PC-9 (cell line): ENCODE results near the gene CFI. TPM values are rescaled to one million over a fixed set of nuclear protein-coding genes. Genes with fewer than 3 reads are reported as not detected.
"Not testable (repeated sequence)": the region's sequence is repeated elsewhere in the genome, so short reads cannot be mapped to it uniquely, and the experiment has no call there.

Experiments used
- BruUV-seq: library from RNA; stranded (reverse); fragments of 400-500 nt; replicated peaks from 2 replicates; lab custom pipeline; 2021; lab: Mats Ljungman, UMichigan
- CTCF ChIA-PET: fragments of 300-600 bp; sonication (Branson Sonifier 250); formaldehyde crosslinking; loops from one replicate; lab custom pipeline; 2022; ENCODE audit warnings: antibody characterized with exemption; lab: Charles Lee
- POLR2A ChIA-PET: fragments of 300-600 bp; sonication (Branson Sonifier 250); formaldehyde crosslinking; loops from one replicate; lab custom pipeline; 2022; ENCODE audit warnings: antibody characterized with exemption; ENCODE audit not compliant: unreplicated experiment; lab: Charles Lee
- DNase-seq, 2 experiments: peaks; one replicate each; pipeline versions ENCODE4 v3.0.0 to v3.0.0-alpha.2; 2015 to 2022; ENCODE audit warnings: mixed read lengths in 1 of 2
- H2AFZ ChIP-seq: fragments of 200-600 bp; sonication (generic); 2 replicates; pipeline ENCODE4 v1.8.1; 2017; ENCODE audit warnings: antibody characterized with exemption
- H3F3A ChIP-seq: fragments of 200-600 bp; sonication (generic); 2 replicates; pipeline ENCODE4 v1.8.1; 2017; ENCODE audit warnings: antibody characterized with exemption, mild to moderate bottlenecking, low read depth; ENCODE audit not compliant: insufficient read depth
- H3K27ac ChIP-seq: fragments of 200-600 bp; sonication (generic); 2 replicates; pipeline ENCODE4 v1.6.1; 2016; ENCODE audit warnings: mixed run types
- H3K27me3 ChIP-seq: fragments of 200-600 bp; sonication (generic); 2 replicates; pipeline ENCODE4 v1.6.1; 2016; ENCODE audit warnings: low read depth, mixed run types; ENCODE audit not compliant: insufficient read depth
- H3K36me3 ChIP-seq: fragments of 200-600 bp; sonication (generic); 2 replicates; pipeline ENCODE4 v1.6.1; 2016; ENCODE audit warnings: low read depth, mixed run types
- H3K4me1 ChIP-seq: fragments of 200-600 bp; sonication (generic); replicated peaks from 2 replicates; pipeline ENCODE4 v1.6.1; 2016; ENCODE audit warnings: mixed run types; ENCODE audit not compliant: insufficient read depth
- H3K4me2 ChIP-seq: fragments of 200-600 bp; sonication (generic); 2 replicates; pipeline ENCODE4 v1.6.1; 2017; ENCODE audit warnings: mixed run types
- H3K4me3 ChIP-seq: fragments of 200-600 bp; sonication (generic); 2 replicates; pipeline ENCODE4 v1.6.1; 2016; ENCODE audit warnings: mixed run types
- H3K79me2 ChIP-seq: fragments of 200-600 bp; sonication (generic); 2 replicates; pipeline ENCODE4 v1.6.1; 2017; ENCODE audit warnings: low read depth, mixed run types
- H3K9me2 ChIP-seq: fragments of 200-600 bp; sonication (generic); 2 replicates; pipeline ENCODE4 v1.8.1; 2017; ENCODE audit warnings: mild to moderate bottlenecking; ENCODE audit not compliant: insufficient read depth
- H3K9me3 ChIP-seq: fragments of 200-600 bp; sonication (generic); 2 replicates; pipeline ENCODE4 v1.8.1; 2016; ENCODE audit warnings: low read depth; ENCODE audit not compliant: insufficient read depth
- H4K20me1 ChIP-seq: fragments of 200-600 bp; sonication (generic); 2 replicates; pipeline ENCODE4 v1.8.1; 2017; ENCODE audit not compliant: insufficient read depth
- CTCF ChIP-seq: fragments of 200-600 bp; sonication (generic); conservative IDR thresholded peaks from 2 replicates; pipeline ENCODE4 v1.6.1; 2017; ENCODE audit warnings: mixed run types, antibody characterized with exemption, mild to moderate bottlenecking, moderate library complexity
- EZH2 ChIP-seq: fragments of 200-600 bp; sonication (generic); IDR thresholded peaks from 2 replicates; pipeline ENCODE4 v1.8.0; 2017; ENCODE audit warnings: antibody characterized with exemption, low read depth
- intact Hi-C: fragments of 100-400 bp; cut with micrococcal nuclease; formaldehyde crosslinking; loops from one replicate; pipeline ENCODE4 v1.10.0; 2022; ENCODE audit not compliant: unreplicated experiment
- total RNA-seq: library from RNA; stranded (reverse); gene quantifications from 2 replicates; pipeline ENCODE4 v1.2.3, GENCODE V29; 2021

CFI gene
- total RNA-seq, 1 experiment from 2014 or later: 2.2 TPM

GRCh38 chr4:109795059-109795458 is 6.7 kb downstream of the CFI start:
- intact Hi-C loops: no loop called here
- ChIA-PET CTCF (no interaction called here), POLR2A (no interaction called here)
- TF ChIP-seq EZH2 (no peak), CTCF (no peak)
- 0 out of 2 replicates have a peak, but pooled peaks cover 3% of the 10 kb centered on the region for H3K9me3 ChIP-seq
- no peaks in the 10 kb centered on the region for H3K79me2 ChIP-seq
- no peaks in the 10 kb centered on the region for H3K9me2 ChIP-seq
- H3K4me2 ChIP-seq: no peak overlapping the region
- no peak for DNase-seq
- BruUV-seq: no TSS peak
- no peaks in the 10 kb centered on the region for H4K20me1 ChIP-seq
- no peaks in the 10 kb centered on the region for H3F3A ChIP-seq
- H2AFZ ChIP-seq: no peak overlapping the region
- H3K27ac ChIP-seq: no peak overlapping the region
- no peaks in the 10 kb centered on the region for H3K27me3 ChIP-seq
- no peak overlapping the region for H3K4me3 ChIP-seq
- no peaks in the 10 kb centered on the region for H3K4me1 ChIP-seq
- no peaks in the 10 kb centered on the region for H3K36me3 ChIP-seq

- H3K27ac ChIP-seq: no peak overlapping the region
- H3K4me2 ChIP-seq: no peak overlapping the region
- H3K9me2 ChIP-seq: no peaks in the 10 kb centered on the region
- H3K9me3 ChIP-seq: no peaks in the 10 kb centered on the region
- no peak for DNase-seq
- intact Hi-C loops: no loop called here
- no peak overlapping the region for H2AFZ ChIP-seq
- H3F3A ChIP-seq: no peaks in the 10 kb centered on the region
- H3K36me3 ChIP-seq: no peaks in the 10 kb centered on the region
- ChIA-PET CTCF (no interaction called here), POLR2A (no interaction called here)
- H3K79me2 ChIP-seq: no peaks in the 10 kb centered on the region
- no TSS peak for BruUV-seq
- TF ChIP-seq EZH2: no peak
- no peak for TF ChIP-seq CTCF
- no peak overlapping the region for H3K4me3 ChIP-seq
- no peaks in the 10 kb centered on the region for H3K4me1 ChIP-seq
- no peaks in the 10 kb centered on the region for H3K27me3 ChIP-seq
- H4K20me1 ChIP-seq: no peaks in the 10 kb centered on the region
Observed at GRCh38 chr4:109787807-109788206, 14.0 kb downstream of the CFI start.

- intact Hi-C loops: no loop called here
- no peak overlapping the region for H3K27ac ChIP-seq
- CTCF ChIA-PET: no interaction called here
- no peak overlapping the region for H2AFZ ChIP-seq
- no peaks in the 10 kb centered on the region for H3F3A ChIP-seq
- no peaks in the 10 kb centered on the region for H3K36me3 ChIP-seq
- no peaks in the 10 kb centered on the region for H3K4me1 ChIP-seq
- no peak for DNase-seq
- H3K9me3 ChIP-seq: no peaks in the 10 kb centered on the region
- no peak overlapping the region for H3K4me2 ChIP-seq
- TF ChIP-seq EZH2: no peak
- TF ChIP-seq CTCF: no peak
- no peak overlapping the region for H3K4me3 ChIP-seq
- H3K79me2 ChIP-seq: no peaks in the 10 kb centered on the region
- H3K9me2 ChIP-seq: no peaks in the 10 kb centered on the region
- no peaks in the 10 kb centered on the region for H4K20me1 ChIP-seq
- POLR2A ChIA-PET: no interaction called here
- BruUV-seq: no TSS peak
- H3K27me3 ChIP-seq: no peaks in the 10 kb centered on the region
Observed at GRCh38 chr4:109786846-109787245, 15.0 kb downstream of the CFI start.

GRCh38 chr4:109782092-109782491 is 19.7 kb downstream of the CFI start:
- H2AFZ ChIP-seq, H3K27ac ChIP-seq, DNase-seq, CTCF ChIA-PET, H3K4me3 ChIP-seq, BruUV-seq, H3K4me1 ChIP-seq, H3K4me2 ChIP-seq, POLR2A ChIA-PET, H3F3A ChIP-seq, H3K79me2 ChIP-seq, H3K36me3 ChIP-seq, H3K9me2 ChIP-seq, H3K27me3 ChIP-seq, H3K9me3 ChIP-seq, intact Hi-C loops, H4K20me1 ChIP-seq: not testable (repeated sequence)
